ENCODE data around the gene VIPAS39. TPM values are rescaled to one million over a fixed set of nuclear protein-coding genes. Genes with fewer than 3 reads are reported as not detected.

Gene VIPAS39
- total and polyA plus RNA-seq, 9 of the 15 experiments (the other 6 are each of a cell fraction or from before 2014, with no cell fraction given): 5.7 to 25.6 (median 9.9) TPM

DNA sequence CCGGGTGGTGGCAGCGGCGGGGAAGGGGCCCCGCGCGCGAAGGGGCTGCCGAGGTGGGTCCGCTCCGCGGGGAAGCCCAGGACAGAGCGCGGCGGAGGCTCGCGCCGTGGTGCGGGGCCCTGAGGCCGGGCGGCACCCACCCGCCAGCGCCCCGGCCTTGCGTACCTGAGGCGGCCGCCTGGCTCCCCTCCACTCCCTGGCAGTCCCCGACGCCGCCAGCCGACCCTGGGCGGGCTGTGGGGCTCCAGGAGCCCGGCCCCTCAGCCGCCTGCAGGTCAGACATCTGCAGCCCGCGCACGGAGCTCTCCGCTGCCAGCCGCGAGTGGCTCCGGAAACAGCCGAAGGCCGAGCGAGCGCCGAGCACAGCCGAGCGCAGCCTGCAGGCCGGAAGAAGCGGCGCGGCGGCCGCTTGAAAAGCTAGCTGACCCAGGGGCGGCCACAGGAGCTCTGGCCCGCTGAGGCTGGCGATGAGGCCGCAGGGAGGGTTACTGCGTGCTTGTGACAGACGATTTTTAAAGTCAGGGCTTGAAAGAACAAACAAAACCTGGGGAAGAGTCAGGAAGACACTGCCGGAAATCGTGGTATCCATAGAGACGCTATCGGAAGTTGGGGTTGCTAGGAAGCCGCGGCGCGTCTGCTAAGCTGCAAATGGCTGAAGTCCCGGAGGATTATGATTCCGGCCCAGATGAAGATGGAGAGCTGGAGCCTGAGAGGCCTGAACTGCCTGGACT, 80.5 kb downstream of the VIPAS39 start, which contains the start of the genes SAMD15 and TMED8 (continued):
- no peak for TF ChIP-seq FOXK2 (conservative IDR thresholded peaks at IDR 0.05 in 1 of 2, IDR thresholded peaks at IDR 0.05 in 1 of 2; ENCODE audit: low read depth in 2 of 2)
- no peak for TF ChIP-seq ZNF717 (CRISPR knock-in tag; IDR thresholded peaks at IDR 0.05)
- TF ChIP-seq TAL1 (IDR thresholded peaks at IDR 0.05): no peak
- no peak for TF ChIP-seq SNIP1 (IDR thresholded peaks at IDR 0.05; ENCODE audit: low read depth)
- TF ChIP-seq, protein P1, sequence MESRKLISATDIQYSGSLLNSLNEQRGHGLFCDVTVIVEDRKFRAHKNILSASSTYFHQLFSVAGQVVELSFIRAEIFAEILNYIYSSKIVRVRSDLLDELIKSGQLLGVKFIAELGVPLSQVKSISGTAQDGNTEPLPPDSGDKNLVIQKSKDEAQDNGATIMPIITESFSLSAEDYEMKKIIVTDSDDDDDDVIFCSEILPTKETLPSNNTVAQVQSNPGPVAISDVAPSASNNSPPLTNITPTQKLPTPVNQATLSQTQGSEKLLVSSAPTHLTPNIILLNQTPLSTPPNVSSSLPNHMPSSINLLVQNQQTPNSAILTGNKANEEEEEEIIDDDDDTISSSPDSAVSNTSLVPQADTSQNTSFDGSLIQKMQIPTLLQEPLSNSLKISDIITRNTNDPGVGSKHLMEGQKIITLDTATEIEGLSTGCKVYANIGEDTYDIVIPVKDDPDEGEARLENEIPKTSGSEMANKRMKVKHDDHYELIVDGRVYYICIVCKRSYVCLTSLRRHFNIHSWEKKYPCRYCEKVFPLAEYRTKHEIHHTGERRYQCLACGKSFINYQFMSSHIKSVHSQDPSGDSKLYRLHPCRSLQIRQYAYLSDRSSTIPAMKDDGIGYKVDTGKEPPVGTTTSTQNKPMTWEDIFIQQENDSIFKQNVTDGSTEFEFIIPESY (CRISPR knock-in tag; IDR thresholded peaks at IDR 0.05): no peak
- TF ChIP-seq SMAD4 (CRISPR knock-in tag; conservative IDR thresholded peaks at IDR 0.05): peak; percentile 27; the same call in 1 of the 2 replicates
- TF ChIP-seq, protein P2, sequence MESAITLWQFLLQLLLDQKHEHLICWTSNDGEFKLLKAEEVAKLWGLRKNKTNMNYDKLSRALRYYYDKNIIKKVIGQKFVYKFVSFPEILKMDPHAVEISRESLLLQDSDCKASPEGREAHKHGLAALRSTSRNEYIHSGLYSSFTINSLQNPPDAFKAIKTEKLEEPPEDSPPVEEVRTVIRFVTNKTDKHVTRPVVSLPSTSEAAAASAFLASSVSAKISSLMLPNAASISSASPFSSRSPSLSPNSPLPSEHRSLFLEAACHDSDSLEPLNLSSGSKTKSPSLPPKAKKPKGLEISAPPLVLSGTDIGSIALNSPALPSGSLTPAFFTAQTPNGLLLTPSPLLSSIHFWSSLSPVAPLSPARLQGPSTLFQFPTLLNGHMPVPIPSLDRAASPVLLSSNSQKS (CRISPR knock-in tag; IDR thresholded peaks at IDR 0.05): no peak
- TF ChIP-seq NONO (IDR thresholded peaks at IDR 0.05; ENCODE audit: low read depth in 2 of 2, low read length in 1 of 2): 0 out of 4 replicates have a peak, but pooled peaks of 1 of the 2 experiments have one; percentile 29
- TF ChIP-seq, protein P3, sequence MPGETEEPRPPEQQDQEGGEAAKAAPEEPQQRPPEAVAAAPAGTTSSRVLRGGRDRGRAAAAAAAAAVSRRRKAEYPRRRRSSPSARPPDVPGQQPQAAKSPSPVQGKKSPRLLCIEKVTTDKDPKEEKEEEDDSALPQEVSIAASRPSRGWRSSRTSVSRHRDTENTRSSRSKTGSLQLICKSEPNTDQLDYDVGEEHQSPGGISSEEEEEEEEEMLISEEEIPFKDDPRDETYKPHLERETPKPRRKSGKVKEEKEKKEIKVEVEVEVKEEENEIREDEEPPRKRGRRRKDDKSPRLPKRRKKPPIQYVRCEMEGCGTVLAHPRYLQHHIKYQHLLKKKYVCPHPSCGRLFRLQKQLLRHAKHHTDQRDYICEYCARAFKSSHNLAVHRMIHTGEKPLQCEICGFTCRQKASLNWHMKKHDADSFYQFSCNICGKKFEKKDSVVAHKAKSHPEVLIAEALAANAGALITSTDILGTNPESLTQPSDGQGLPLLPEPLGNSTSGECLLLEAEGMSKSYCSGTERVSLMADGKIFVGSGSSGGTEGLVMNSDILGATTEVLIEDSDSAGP (CRISPR knock-in tag; IDR thresholded peaks at IDR 0.05): no peak
- TF ChIP-seq PRMT5 (CRISPR knock-in tag; IDR thresholded peaks at IDR 0.05): no peak
- no peak for TF ChIP-seq HNRNPH1 (optimal IDR thresholded peaks at IDR 0.05; ENCODE audit: low read depth, low read length)
- no peak for TF ChIP-seq POLR2B (IDR thresholded peaks at IDR 0.05; ENCODE audit: low read depth, partially characterized antibody)
- TF ChIP-seq RFX1 (IDR thresholded peaks at IDR 0.05): peak; percentile 95
- no peak for TF ChIP-seq BRF1 (IDR thresholded peaks at IDR 0.05; ENCODE audit: borderline replicate concordance, extremely low read depth, insufficient read length)
- TF ChIP-seq, protein P4, sequence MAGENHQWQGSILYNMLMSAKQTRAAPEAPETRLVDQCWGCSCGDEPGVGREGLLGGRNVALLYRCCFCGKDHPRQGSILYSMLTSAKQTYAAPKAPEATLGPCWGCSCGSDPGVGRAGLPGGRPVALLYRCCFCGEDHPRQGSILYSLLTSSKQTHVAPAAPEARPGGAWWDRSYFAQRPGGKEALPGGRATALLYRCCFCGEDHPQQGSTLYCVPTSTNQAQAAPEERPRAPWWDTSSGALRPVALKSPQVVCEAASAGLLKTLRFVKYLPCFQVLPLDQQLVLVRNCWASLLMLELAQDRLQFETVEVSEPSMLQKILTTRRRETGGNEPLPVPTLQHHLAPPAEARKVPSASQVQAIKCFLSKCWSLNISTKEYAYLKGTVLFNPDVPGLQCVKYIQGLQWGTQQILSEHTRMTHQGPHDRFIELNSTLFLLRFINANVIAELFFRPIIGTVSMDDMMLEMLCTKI (IDR thresholded peaks at IDR 0.05; ENCODE audit: partially characterized antibody): no peak
- TF ChIP-seq, protein P5, sequence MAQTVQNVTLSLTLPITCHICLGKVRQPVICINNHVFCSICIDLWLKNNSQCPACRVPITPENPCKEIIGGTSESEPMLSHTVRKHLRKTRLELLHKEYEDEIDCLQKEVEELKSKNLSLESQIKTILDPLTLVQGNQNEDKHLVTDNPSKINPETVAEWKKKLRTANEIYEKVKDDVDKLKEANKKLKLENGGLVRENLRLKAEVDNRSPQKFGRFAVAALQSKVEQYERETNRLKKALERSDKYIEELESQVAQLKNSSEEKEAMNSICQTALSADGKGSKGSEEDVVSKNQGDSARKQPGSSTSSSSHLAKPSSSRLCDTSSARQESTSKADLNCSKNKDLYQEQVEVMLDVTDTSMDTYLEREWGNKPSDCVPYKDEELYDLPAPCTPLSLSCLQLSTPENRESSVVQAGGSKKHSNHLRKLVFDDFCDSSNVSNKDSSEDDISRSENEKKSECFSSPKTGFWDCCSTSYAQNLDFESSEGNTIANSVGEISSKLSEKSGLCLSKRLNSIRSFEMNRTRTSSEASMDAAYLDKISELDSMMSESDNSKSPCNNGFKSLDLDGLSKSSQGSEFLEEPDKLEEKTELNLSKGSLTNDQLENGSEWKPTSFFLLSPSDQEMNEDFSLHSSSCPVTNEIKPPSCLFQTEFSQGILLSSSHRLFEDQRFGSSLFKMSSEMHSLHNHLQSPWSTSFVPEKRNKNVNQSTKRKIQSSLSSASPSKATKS (CRISPR knock-in tag; IDR thresholded peaks at IDR 0.05): no peak
- TF ChIP-seq PRPF4 (IDR thresholded peaks at IDR 0.05; ENCODE audit: insufficient read depth, low read depth, low read length, poor library complexity, severe bottlenecking): no peak
- TF ChIP-seq BACH1 (tag; IDR thresholded peaks at IDR 0.05): no peak
- TF ChIP-seq RBM39 (optimal IDR thresholded peaks at IDR 0.05; ENCODE audit: low read depth, low read length): no peak
